GM18526 (cell line): ENCODE data around the gene DNAI1.

ENCODE experiments used
- POLR2A ChIP-seq: IDR thresholded peaks from 3 replicates; pipeline ENCODE4 v1.6.1; 2011; ENCODE audit not compliant: insufficient read length; ENCODE audit errors: extremely low read depth

The DNAI1 gene

DNA sequence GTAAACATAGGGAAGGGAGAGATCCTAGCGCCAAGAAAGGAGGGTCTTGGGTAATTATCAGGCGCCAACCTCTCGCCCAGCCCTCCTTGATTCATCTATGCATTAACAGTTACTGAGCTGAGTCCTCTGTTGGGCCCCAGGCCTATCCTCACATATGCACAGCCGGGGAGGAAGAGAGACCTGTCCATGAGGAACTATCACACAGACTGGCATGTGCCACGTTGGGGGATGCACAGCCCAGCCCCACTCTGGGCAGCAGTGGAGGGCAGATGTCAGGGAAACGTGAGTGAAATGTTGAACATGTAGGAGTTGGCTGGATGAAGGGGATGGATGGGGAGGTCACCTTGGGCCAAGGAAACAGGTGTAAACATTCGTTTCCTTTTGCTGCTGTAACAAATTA lies 82.9 kb downstream of the DNAI1 start:
- TF ChIP-seq POLR2A, result no peak

- no peak for TF ChIP-seq POLR2A
Measured at GRCh38 chr9:34544035-34544434, 85.4 kb downstream of the DNAI1 start.

DNA sequence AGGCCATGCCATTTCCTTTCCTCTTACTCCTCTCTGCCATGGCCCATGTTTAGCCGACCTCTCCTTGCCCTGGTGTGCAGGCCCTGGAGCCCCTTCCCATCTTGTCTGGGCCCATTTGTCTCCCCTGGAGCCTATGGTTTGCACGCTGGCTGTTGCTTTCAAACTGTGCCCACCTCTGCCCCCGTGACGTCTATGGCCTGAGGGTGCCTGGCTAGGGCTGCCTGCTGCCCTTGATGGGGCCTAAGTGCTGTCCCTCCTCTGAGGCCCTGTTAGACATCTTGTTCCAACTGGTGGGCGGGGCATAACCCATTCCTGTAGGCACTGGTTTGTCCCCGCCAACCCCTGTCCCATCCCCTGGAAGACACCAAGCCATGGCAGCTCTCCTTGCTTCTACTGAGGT lies 86.9 kb downstream of the DNAI1 start:
- TF ChIP-seq POLR2A, result no peak

GRCh38 chr9:34546102-34546833 lies 87.7 kb downstream of the DNAI1 start:
- no peak for TF ChIP-seq POLR2A

- no peak for TF ChIP-seq POLR2A
Measured at GRCh38 chr9:34546834-34547827, 88.5 kb downstream of the DNAI1 start.

GRCh38 chr9:34547960-34548611 lies 89.5 kb downstream of the DNAI1 start:
- no peak for TF ChIP-seq POLR2A

- no peak for TF ChIP-seq POLR2A
Measured at GRCh38 chr9:34549407-34549732, 90.8 kb downstream of the DNAI1 start.

DNA sequence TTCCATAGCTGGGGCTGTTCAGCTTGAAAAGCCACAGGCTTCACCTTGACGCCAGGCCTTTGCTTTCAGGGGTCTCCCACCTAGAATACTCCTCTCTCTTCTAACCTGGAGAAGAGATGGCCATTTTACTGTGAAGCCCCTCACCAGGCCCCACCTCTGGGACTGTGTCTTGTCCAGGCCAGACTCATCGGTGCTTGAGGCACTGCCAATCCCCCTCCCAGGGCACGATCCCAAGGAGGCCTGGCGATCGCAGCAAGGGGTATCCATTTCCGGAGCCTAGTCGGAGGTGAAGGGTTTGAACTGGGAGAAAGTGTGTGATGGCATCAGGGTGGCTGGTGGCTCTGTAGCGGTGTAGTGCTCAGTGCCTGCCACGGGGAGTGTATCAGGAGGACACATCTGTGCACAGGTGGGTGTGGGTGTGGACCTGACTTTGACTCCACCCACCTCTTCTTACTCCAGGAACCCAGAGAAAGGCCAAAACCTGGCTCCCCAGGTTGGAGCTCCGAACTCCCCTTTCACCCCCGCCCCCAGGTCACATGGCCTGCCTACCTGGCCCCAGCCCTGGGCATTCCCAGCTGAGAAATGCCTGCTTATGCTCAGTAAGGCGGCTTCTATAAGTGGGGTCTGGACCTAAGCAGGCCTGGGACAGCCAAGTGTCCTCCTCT lies 91.5 kb downstream of the DNAI1 start:
- no peak for TF ChIP-seq POLR2A

DNA sequence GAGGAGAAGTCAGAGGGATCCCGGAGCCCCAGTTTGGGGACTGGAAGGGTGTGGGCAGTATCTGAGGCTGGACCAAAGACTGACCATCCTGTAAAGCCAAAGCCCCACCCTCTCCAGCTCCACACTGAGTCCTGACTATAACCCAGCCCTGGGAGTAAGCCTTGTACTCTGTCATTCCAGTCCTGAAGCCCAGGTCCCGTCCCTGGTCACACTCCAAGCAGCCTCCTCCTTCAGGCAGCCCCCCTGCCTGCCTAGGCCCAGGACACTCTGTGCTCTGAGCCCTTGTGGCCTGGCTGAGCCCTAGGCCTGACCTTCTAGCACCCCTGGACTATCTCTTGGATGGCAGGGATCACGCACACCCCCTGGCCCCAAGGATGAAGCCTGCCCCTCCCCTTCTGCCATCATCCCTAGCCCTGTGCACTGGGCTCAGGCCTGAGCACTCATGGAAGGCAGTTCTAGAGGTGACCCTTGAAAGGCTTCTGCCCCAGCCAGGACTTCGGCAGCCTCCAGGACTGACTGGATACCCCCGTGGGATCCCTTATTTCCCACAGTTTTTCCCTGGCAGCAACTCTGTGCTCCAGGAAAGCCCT lies 92.2 kb downstream of the DNAI1 start:
- no peak for TF ChIP-seq POLR2A

DNA sequence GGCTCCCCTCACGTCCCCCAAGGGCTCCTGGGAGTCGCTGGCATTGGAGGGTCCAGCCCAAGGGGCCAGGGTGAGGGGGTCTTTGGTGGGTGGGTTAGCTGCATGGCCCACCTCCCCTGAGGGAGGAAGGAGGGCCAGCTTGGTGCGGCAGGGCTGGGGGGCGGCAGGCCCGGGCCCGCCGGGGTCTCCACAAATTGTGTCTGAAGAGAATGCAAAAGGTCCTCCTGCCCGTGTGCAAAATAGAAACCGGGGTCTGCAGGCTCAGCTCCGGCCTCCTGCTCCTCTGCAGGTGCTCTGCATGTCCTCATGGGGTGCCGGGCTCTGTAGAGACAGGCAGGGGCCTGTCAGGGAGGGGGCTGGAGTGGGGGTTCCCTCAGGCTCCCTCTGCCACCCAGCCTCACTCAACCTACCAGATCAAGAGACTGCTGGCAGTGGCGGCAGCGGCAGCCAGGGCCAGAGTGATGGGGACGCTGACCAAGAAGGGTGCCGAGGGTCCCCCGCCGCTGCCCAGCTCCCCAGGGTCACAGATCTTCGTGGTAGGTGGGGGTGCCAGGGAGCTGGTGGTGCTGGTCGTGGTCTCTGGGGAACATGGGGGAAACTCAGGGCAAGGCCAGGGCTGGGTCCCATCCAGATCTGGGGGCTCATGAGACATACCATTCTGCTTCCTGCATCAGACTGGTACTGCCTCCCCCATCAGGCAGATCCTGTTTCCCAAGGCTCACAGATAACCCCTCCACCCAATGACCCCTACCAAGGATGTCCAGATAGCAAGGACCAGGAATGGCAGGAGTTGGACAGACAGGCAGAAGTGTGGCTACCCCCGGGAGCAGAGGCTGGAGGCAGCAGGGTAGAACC lies 93.4 kb downstream of the DNAI1 start:
- no peak for TF ChIP-seq POLR2A

- no peak for TF ChIP-seq POLR2A
Measured at GRCh38 chr9:34552606-34552981, 94.0 kb downstream of the DNAI1 start.

GRCh38 chr9:34552986-34553385 lies 94.4 kb downstream of the DNAI1 start:
- TF ChIP-seq POLR2A, result no peak

DNA sequence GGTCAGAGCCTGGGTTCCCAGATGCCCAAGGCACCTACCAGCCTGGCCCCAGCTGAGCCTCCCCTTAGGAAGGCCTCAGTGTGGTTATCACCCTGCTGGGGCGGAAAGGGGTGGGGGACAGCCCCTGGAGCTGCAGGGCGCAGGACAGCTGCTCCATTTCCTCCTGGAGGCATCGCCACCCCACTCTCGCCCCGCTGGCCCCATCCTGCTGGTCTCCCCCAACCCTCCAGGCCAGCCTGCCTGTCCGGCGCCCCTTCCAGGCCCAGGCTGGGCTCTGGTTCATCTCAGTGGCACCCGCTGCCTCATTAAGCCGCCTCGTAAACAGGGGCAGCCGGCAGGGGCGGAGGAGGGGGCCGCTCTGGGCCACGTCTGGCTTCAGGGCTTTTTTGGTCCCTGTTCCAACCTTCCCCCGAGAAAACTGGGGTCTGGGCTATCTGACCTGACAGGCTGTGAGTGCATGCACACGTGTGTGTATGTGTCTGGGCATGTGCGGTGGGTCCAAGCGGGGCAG lies 95.0 kb downstream of the DNAI1 start:
- no peak for TF ChIP-seq POLR2A

GRCh38 chr9:34554211-34555001 lies 95.8 kb downstream of the DNAI1 start:
- no peak for TF ChIP-seq POLR2A

DNA sequence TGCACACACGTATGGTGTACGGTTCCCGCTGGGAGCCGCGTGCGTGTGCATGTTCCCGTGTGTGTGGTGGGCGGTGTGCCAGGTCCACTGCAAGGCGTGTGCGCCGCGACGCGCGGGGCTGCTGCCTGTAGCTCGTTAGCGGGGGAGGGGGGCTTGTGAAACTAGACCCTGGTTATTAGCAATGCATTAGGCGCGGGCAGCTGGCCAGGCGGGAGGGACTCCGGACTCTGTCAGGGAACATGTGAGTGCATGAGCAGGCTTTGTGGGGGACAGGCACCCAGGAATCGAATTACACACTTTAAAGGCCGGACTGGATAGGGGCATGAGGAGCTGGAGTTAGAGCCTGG lies 96.4 kb downstream of the DNAI1 start:
- TF ChIP-seq POLR2A, result no peak
